Measurements from ENCODE around the gene MT1HL1.
"Not testable (repeated sequence)": the region's sequence is repeated elsewhere in the genome, so short reads cannot be mapped to it uniquely, and the experiment has no call there.

The MT1HL1 gene

GRCh38 chr1:236980673-236981072 is 23.6 kb downstream of the MT1HL1 start:
- H3K4me3 ChIP-seq (ENCODE audit: low read depth, low read length): no peak overlapping the region
- no peak for TF ChIP-seq CTCF (IDR thresholded peaks at IDR 0.05; ENCODE audit: borderline replicate concordance, insufficient read depth, low read depth, low read length)

GRCh38 chr1:236979149-236979900 is 24.9 kb downstream of the MT1HL1 start:
- no peak for TF ChIP-seq CTCF (IDR thresholded peaks at IDR 0.05; ENCODE audit: borderline replicate concordance, insufficient read depth, low read depth, low read length)
- H3K4me3 ChIP-seq (ENCODE audit: low read depth, low read length): no peak overlapping the region

DNA sequence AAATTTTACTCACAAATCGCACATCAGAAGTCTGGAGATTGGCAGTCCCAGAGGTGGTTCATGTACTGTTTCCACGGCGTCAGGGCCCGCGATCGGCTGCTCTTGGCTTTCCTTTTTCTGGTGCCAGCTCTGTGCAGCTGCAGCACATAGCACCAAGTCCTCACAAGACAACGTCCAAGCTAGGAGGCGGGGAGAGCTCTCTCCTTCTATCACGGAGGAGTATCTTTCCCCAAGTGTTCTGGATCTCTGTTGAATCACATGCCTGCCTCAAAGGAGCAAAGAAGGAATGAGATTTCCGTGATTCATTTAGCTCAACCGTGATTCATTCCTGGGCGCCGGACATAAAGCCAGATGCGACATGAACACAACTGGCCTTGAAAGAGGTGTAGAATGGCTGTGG is 25.5 kb downstream of the MT1HL1 start:
- no peak for TF ChIP-seq CTCF (IDR thresholded peaks at IDR 0.05; ENCODE audit: borderline replicate concordance, insufficient read depth, low read depth, low read length)
- H3K4me3 ChIP-seq (ENCODE audit: low read depth, low read length): no peak overlapping the region

DNA sequence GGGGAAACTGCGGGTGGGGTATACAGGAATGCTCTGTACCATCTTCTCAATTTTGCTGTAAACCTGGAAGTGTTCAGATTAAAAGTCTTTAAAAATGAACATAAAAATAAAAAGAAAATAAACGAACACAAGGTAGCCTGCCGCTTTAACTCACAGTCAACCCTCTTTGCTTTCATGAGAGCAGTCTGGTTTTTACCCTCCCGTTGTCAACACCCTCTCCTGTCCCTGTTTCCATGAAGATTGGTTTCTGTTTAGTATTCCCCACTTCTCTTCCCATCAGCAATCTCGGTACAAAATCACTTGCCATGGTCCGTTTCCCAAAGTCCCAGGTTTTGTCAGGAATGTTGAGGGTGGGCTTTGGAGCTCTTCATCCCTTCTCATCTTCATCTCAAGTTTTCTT is 28.8 kb downstream of the MT1HL1 start:
- H3K4me3 ChIP-seq (ENCODE audit: low read depth, low read length): no peak overlapping the region
- no peak for TF ChIP-seq CTCF (IDR thresholded peaks at IDR 0.05; ENCODE audit: borderline replicate concordance, insufficient read depth, low read depth, low read length)

DNA sequence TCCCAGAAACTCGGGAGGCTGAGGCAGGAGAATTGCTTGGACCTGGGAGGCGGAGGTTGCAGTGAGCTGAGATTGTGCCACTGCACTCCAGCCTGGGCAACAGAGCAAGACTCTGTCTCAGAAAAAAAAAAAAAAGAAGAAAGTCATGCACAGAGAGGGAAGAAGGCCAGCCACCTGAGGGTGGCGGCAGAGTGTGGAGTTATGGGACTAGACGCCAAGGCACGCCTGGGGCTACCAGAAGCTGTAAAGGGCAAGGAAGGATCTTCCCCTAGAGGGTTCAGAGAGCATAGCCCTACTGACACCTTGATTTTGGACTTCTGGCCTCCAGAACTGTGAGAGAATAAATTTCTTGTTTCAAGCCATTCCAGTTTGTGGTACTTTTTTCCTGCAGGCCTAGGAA is 30.2 kb downstream of the MT1HL1 start:
- not testable (repeated sequence) for H3K4me3 ChIP-seq (ENCODE audit: low read depth, low read length)

DNA sequence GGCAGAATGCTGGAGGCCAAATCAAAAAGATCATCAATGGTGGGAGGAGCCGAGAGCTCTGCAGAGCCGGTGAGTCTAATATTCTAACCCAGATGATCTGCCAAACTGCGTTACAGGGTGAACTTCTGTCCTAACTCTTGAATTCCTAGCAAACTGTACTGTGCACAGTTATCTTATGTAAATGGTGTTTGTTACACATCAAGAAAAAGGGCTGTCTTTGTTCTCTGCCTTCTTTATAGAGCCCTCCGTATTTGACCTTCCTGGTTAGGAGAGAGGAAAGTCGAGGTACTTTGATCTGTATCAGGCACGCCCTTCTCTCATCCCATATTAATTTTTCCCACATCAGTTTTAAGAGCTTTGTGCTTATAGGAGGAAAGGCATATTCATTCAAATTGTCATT is 37.6 kb downstream of the MT1HL1 start:
- TF ChIP-seq CTCF (IDR thresholded peaks at IDR 0.05; ENCODE audit: borderline replicate concordance, insufficient read depth, low read depth, low read length): no peak
- H3K4me3 ChIP-seq (ENCODE audit: low read depth, low read length): no peak overlapping the region

DNA sequence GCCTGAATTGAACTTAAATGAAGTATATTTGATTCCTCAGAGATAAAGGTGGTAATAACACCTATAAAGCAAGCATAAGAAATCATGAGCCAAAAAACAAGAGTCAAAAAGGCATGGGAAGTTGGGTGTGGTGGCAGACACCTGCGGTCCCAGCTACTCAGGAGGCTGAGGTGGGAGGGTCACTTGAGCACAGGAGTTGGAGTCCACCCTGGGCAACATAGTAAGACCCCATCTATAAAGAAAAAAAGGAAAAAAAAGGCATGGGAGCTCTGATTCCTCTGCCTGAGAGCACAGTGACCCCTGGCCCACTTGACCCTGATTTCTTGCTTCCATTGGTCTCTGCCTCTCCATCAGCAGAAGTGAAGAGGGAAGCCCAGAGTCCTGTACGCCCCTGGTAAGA is 40.3 kb downstream of the MT1HL1 start:
- TF ChIP-seq CTCF (IDR thresholded peaks at IDR 0.05; ENCODE audit: borderline replicate concordance, insufficient read depth, low read depth, low read length): no peak
- H3K4me3 ChIP-seq (ENCODE audit: low read depth, low read length): no peak overlapping the region

Measured in GM12875 (cell line).